HG03064 (cell line): ENCODE measurements around the gene TMEM201.
A peak's percentile ranks its signal among the peaks of the same experiment; 100 is the strongest.
"Not testable (repeated sequence)": the region's sequence is repeated elsewhere in the genome, so short reads cannot be mapped to it uniquely, and the experiment has no call there.

Experiments
- ATAC-seq: cut with Tn5 transposase; IDR thresholded peaks from one replicate; pipeline ENCODE4 v1.9.1; 2021; ENCODE audit warnings: low read depth; ENCODE audit not compliant: unreplicated experiment

Gene TMEM201

GRCh38 chr1:9588551-9589143 lies at the start of gene TMEM201:
Gene TMEM201 (plus strand): TSS chr1:9588911. CDS start chr1:9588931, 20 bp downstream.
- peak; percentile 71 for ATAC-seq

GRCh38 chr1:9539165-9539828 lies 49.4 kb upstream of the TMEM201 start, which contains the start of gene SLC25A33:
Gene SLC25A33 (plus strand): TSS chr1:9539465. CDS start chr1:9539692, 227 bp downstream.
- ATAC-seq = peak; percentile 92

GRCh38 chr1:9539829-9540550 lies 48.7 kb upstream of the TMEM201 start:
- peak; percentile 40 for ATAC-seq

- ATAC-seq = no peak
Measured at GRCh38 chr1:9542430-9542829, 46.3 kb upstream of the TMEM201 start.

- no peak for ATAC-seq
Measured at GRCh38 chr1:9544926-9545325, 43.8 kb upstream of the TMEM201 start.

GRCh38 chr1:9549955-9550546 lies 38.7 kb upstream of the TMEM201 start:
- no peak for ATAC-seq

- no peak for ATAC-seq
Measured at GRCh38 chr1:9551984-9552383, 36.7 kb upstream of the TMEM201 start.

DNA sequence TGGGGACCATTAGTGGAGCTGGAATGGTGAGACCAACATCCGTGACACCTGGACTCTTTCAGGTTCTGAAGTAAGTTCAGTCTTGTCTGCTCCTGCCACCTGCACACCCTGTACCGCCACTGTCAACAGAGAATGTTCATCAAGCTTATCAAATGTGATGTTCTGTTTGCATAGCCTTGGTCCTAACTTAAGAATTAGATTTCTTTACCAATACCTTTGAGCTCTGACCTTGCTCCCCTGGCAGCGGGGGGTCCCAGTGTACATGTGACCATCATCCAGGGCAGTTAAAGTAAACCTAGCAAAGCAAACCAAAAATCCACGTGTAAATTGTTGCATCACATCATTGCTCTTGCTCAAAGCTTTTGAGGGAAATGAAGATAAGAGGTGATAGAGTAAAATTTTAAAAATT lies 35.0 kb upstream of the TMEM201 start:
- ATAC-seq = no peak

- no peak for ATAC-seq
Measured at GRCh38 chr1:9555942-9556341, 32.8 kb upstream of the TMEM201 start.

GRCh38 chr1:9557624-9558023 lies 31.1 kb upstream of the TMEM201 start:
- ATAC-seq = no peak

- no peak for ATAC-seq
Measured at GRCh38 chr1:9558271-9558945, 30.3 kb upstream of the TMEM201 start.

DNA sequence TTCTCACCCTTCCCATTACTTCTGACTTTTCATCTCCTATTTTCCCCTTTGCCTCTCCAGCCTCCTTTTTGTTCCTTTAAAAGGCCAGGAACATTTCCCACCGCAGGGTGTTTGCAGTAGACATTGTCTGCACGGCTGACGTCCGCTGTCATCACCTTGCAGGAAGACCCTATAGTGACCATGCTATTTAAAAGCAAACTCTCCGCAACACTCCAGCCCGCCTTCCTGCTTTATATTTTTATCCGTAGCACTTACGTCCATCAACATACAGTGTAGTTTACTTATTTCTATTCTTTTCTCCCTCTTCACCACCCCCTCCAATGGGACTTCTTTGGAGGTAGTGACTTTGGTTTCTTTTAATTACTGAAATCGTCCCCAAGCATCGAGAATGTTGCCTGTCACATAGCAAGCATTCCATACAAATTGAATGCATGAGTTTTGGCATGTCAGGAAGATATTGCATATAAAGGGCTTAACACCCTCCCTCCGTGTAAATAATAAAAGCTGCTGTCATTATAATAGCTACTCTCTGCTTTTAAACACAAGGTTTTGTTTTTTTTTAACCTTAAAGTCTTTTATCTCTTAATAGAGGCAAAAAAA lies 29.7 kb upstream of the TMEM201 start:
- no peak for ATAC-seq

- ATAC-seq = no peak
Measured at GRCh38 chr1:9559673-9560072, 29.0 kb upstream of the TMEM201 start.

DNA sequence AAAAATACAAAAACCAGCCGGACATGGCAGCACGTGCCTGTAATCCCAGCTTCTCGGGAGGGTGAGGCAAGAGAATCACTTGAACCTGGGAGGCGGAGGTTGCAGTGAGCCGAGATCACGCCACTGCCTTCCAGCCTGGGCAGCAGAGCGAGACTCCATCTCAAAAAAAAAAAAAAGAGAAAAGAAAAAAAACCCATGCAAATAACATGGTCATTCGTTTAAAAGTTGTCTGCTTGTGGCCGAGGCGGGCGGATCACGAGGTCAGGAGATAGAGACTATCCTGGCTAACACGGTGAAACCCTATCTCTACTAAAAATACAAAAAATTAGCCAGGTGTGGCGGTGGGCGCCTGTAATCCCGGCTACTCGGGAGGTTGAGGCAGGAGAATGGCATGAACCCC lies 28.6 kb upstream of the TMEM201 start:
- not testable (repeated sequence) for ATAC-seq

DNA sequence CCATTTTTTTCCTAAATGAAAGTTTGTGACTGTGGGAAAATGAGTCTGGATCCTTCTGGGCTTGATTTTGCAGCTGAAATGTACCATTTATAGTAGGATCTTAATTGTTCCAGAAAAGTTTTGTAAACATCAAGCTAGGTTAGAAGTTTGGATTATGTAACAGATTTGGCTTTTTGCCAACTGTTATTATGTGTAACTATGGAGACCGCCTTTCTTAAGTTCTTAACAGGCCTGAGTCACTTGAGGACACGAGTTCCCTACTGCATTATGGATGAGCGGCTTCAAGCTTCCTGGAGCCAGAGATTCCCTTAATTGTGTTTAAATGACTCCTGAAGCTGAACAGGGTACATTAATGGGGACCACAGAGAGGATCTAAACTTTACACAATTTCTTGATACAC lies 27.3 kb upstream of the TMEM201 start:
- ATAC-seq = no peak

DNA sequence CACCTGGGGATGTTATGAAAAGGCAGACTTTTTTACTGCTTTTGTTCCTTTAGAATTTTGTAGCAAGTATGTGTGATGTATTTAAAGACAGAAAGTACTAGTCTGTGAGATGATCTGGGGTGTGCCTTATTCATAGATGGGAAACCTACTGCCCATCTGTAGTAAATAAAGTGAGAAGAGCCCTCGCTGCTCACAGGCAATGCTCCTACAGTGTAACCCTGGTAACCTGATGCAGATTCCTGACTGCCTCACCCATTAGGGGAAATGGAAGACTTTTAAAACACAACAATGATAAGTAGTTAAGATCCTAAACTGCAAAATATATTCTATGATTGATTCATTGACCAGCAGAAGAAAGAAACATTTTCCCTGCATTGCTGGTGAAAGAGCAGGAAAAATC lies 19.4 kb upstream of the TMEM201 start:
- ATAC-seq = no peak

GRCh38 chr1:9570886-9571529 lies 17.7 kb upstream of the TMEM201 start:
- not testable (repeated sequence) for ATAC-seq

DNA sequence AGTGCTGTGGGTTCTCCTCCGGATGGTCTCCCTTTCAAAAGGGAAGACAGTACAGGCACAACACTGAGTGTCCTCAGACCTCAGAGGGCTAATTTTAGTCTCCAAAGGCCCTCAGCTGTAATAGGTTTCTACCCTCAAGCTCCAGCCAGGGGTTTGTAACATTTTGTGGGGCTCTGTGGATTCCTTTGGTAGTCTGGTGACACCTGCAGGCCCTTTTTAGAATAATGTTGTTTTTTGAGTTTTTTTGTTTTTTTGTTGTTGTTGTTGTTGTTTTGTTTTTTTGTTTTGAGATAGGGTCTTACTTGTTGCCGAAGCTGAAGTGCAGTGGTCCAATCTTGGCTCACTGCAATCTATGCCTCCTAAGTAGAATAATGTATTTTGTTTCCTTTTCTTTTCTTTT lies 15.0 kb upstream of the TMEM201 start:
- no peak for ATAC-seq

DNA sequence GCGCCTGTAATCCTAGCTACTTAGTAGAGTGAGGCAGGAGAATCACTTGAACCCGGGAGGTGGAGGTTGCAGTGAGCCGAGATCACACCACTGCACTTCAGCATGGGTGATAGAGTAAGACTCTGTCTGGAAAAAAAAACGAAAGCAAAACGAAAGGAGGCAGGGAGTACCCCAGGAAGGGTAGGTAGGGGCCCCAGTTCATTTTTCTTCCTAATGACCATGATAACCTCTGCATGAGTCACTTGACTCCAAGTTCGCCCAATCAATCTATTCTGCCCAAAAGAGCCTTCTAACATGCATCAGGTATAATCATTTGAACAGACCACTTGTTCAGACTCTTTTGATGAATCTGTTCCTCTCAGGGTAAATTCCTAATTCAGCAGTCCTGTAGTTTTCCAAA lies 13.2 kb upstream of the TMEM201 start:
- ATAC-seq = no peak

GRCh38 chr1:9576903-9577302 lies 11.8 kb upstream of the TMEM201 start:
- ATAC-seq = no peak
